D721Med (cell line): ENCODE measurements around the gene NEK7.

Experiments used
- DNase-seq: peaks from one replicate; pipeline ENCODE4 v3.0.0; 2011; ENCODE audit warnings: low spot score; ENCODE audit not compliant: insufficient read length
- FAIRE-seq: peaks from 2 replicates; lab custom pipeline; 2011; peaks lifted over from hg19 to GRCh38; lab: Jason Lieb, UNC
- CTCF ChIP-seq: IDR thresholded peaks from 2 replicates; pipeline ENCODE4 v1.5.1; 2012; ENCODE audit warnings: mild to moderate bottlenecking, control low read depth; ENCODE audit not compliant: insufficient read depth; ENCODE audit errors: missing control alignments

NEK7 gene

DNA sequence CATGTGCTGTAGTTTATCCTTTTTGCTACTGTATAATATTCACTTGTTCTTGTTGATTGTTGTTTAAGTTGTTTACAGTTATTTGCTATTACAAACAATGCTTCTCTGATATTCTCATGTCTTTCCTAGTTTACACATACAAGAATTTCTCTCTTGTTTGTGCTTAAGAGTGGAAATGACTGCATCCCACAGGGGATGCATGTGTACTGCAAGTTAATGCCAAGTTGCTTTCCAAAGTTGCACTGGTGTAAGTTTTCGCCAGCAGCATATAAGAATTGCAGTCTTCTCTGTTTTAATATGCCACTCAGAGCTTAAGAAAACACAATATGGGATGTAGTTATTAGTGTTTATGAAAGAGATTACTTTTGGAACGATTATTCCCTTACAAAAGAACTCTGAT, 97.7 kb downstream of the NEK7 start:
- FAIRE-seq: peak; percentile 61
- DNase-seq: no peak
- no peak for TF ChIP-seq CTCF

GRCh38 chr1:198254948-198255347, 98.2 kb downstream of the NEK7 start:
- DNase-seq: no peak
- FAIRE-seq: no peak
- TF ChIP-seq CTCF: no peak

- no peak for DNase-seq
- no peak for TF ChIP-seq CTCF
- no peak for FAIRE-seq
Observed at GRCh38 chr1:198255784-198256183, 99.0 kb downstream of the NEK7 start.

DNA sequence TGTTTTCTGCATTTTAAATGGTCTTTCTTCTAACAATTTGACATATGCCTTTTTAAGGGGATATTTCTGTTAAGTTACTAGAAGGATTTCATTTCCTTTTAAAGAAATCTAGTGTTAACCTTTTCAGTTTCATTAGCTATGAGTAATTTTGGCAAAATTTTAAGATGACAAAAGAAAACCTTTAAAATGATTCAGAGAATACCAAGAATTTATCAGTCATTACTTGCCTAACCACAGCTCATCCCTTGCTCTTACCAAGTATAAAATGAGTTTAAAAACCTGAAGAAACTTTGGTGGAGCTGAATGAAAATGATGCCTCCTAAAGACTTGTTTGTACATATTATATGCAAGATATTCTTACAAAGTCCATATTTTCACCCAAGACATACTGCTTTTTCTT, 101.7 kb downstream of the NEK7 start:
- no peak for TF ChIP-seq CTCF
- DNase-seq (no peak), FAIRE-seq (no peak)

DNA sequence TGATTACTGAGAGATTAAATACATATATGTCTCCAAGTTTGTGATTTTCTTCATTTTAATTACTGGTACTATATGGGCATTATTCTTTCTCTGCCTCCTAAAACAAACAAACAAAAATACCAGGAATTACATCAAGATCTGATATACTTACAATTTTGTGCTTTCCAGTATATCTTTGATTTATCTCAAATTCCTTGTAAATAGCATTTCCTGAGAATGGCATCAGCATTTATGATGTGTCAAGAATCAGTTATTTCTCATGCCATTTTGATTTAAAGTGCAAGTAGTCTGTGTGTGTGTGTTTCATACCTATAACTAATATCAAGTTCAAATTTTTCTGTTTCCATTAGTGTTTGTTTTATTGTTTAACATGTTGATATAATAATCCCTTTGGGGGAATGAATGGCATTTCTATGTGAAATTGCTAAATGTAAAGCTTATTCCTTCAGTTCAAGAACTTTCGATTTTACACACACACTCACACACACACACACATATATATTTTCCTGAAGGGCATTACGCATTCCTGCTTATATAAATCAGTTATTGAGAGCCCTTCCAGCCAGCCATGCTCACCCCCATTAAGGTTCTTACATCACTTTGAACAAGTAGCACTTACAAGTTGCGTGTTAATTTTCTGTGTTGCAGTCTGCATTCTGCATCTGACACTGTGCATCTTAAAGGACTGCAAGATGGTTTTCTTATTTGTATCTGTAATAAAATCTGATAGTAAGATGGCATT, 102.7 kb downstream of the NEK7 start:
- FAIRE-seq (peak; percentile 41), DNase-seq (no peak)
- TF ChIP-seq CTCF: no peak

- DNase-seq (no peak), FAIRE-seq (peak; percentile 16)
- TF ChIP-seq CTCF: no peak
Observed at GRCh38 chr1:198261886-198262285, 105.1 kb downstream of the NEK7 start.

DNA sequence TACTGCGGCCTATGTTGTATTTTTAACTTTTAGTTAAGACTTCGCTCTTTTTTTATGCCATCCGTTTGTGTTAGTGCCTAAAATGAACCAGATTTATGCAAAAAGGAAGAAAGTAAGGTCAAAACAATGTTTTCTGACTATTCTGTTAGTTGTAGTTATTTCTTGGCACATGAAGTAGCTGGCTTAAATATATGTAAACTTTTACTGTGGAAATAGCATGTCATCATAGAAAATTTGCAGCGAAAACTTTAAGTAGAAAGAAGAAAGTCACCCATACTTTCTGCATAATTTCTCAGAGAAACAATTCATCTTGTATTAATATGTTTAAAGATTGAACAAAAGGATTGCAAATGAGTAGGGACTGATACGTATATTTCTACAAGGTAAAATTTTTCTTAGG, 106.4 kb downstream of the NEK7 start:
- DNase-seq: no peak
- no peak for TF ChIP-seq CTCF
- peak; percentile 38 for FAIRE-seq
